Fibroblast of the aortic adventitia (primary cell): ENCODE data around the gene EPM2A. TPM values are rescaled to one million over a fixed set of nuclear protein-coding genes. Genes with fewer than 3 reads are reported as not detected.
"Not testable (repeated sequence)": the region's sequence is repeated elsewhere in the genome, so short reads cannot be mapped to it uniquely, and the experiment has no call there.

Source experiments
- DNase-seq: peaks from one replicate; pipeline ENCODE4 v3.0.0-alpha.2; 2010; ENCODE audit warnings: low read depth
- H3K4me3 ChIP-seq: 2 replicates; pipeline ENCODE4 v1.5.1; 2011; ENCODE audit warnings: low read depth, mild to moderate bottlenecking, control low read depth, low read length, moderate library complexity
- total RNA-seq: library from RNA; depleted of rRNA; stranded (reverse); fragments of >200 nt; gene quantifications from 2 replicates; pipeline ENCODE4 v1.2.3, GENCODE V29; 2012; ENCODE audit warnings: low replicate concordance
- TF ChIP-seq, protein P1 (sequence below): IDR thresholded peaks from 2 replicates; pipeline ENCODE4 v1.5.1; 2011; ENCODE audit warnings: mild to moderate bottlenecking, low read length, control low read depth, inconsistent platforms; ENCODE audit not compliant: insufficient read depth

The EPM2A gene
- total RNA-seq, 1 donor = 8.0 TPM

DNA sequence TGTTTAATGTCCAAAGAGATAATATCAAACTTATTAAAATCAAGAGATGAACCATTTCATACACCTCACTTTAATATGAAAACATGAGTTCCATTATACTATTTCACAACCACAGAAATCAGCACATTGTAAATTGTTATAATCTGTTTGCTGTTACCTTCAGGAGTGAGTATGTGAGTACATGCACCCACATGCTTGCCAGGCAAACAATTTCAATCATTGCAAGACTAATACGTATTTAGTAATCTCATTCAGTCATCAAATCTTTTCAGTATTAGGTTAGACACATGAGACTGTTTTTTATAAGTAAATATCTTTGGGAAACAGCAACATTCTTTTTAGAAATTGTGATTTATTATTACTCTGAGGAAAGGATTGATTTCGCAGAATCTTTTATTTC, 9.3 kb upstream of the EPM2A start:
- TF ChIP-seq, protein P1, sequence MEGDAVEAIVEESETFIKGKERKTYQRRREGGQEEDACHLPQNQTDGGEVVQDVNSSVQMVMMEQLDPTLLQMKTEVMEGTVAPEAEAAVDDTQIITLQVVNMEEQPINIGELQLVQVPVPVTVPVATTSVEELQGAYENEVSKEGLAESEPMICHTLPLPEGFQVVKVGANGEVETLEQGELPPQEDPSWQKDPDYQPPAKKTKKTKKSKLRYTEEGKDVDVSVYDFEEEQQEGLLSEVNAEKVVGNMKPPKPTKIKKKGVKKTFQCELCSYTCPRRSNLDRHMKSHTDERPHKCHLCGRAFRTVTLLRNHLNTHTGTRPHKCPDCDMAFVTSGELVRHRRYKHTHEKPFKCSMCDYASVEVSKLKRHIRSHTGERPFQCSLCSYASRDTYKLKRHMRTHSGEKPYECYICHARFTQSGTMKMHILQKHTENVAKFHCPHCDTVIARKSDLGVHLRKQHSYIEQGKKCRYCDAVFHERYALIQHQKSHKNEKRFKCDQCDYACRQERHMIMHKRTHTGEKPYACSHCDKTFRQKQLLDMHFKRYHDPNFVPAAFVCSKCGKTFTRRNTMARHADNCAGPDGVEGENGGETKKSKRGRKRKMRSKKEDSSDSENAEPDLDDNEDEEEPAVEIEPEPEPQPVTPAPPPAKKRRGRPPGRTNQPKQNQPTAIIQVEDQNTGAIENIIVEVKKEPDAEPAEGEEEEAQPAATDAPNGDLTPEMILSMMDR = no peak
- no peak overlapping the region for H3K4me3 ChIP-seq
- no peak for DNase-seq

DNA sequence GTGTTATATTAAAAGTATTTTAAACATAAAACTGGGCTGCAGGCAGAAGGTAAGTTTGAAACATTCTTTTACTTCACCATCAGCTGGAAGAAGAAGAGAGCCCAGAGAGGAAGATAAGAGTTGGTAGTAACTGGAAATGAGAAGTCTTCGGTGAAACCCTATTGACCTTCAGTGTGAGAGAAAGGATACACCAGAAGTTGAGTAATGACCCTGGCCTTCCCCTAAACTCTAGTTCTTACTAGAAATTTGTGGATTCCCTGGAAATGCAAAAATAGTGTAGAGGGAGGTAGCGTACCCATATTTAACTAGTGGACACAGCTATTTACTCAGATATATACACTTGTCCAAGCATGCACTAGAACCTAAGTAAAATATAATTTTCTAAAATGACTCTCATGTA, 8.0 kb upstream of the EPM2A start:
- TF ChIP-seq, protein P1 = no peak
- H3K4me3 ChIP-seq = no peak overlapping the region

DNA sequence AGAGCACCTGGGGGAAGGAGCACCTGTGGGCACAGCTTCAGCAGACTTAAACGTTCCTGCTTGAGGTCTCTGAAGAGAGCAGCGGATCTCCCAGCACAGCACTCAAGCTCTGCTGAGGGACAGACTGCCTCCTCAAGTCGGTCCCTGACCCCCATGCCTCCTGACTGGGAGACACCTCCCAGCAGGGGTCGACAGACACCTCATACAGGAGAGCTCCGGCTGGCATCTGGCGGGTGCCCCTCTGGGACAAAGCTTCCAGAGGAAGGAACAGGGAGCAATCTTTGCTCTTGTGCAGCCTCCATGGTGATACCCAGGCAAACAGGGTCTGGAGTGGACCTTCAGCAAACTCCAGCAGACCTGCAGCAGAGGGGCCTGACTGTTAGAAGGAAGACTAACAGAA, 7.2 kb upstream of the EPM2A start:
- not testable (repeated sequence) for H3K4me3 ChIP-seq, DNase-seq

More for the DNA sequence above, 8.0 kb upstream of the EPM2A start:
- DNase-seq = no peak

DNA sequence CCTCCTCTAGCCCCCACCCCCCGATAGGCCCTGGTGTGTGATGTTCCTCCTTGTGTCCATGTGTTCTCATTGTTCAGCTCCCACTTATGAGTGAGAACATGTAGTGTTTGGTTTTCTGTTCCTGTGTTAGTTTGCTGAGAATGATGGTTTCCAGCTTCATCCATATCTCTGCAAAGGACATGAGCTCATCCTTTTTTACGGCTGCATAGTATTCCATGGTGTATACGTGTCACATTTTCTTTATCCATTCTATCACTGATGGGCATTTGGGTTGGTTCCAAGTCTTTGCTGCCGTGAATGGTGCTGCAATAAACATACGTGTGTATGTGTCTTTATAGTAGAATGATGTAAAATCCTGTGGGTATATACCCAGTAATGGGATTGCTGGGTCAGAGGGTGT, 4.4 kb upstream of the EPM2A start:
- not testable (repeated sequence) for DNase-seq

DNA sequence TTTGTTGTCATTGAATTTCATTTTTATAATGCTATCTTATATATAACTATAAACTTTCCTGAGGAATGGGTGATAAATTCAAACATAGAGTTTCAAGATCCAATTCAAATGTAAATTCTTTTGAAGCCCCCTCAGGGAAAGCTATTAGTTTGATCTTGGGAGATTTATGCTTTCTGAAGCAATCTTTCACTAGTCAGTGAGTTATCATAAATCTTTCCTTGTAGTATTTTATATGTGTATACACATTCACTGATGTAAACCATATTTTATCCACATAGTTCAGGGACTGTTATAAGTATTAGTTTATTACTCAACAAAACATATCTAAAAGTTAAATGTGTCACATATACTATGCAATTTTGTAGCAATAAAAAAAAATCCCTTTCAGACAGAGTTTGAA, 2.9 kb upstream of the EPM2A start:
- no peak for DNase-seq
- H3K4me3 ChIP-seq = no peak overlapping the region
- TF ChIP-seq, protein P1 = no peak

More for the DNA sequence above, 4.4 kb upstream of the EPM2A start:
- H3K4me3 ChIP-seq = not testable (repeated sequence)

DNA sequence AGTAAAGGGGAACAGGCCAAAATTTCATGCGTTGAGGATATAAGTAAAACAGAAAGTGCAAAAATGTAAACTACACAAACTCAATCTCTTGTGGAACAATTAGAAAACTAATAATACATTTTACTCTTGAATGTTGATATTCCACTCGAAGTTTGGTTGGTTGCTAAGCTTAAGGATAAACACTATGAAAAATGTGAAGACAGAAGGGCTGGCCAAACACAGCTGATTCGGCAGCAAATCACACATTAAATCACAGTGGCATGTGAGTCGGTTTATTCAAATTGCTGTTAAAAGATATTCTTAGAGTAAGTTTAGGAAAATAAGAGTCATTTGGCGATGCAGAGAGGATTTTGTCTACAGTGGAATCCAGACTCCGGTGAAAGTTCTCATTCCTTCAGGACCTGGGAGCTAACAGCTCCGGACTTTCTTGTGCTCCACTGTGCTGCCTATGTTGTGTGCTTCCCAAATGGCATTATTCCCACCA, 1.4 kb upstream of the EPM2A start:
- no peak overlapping the region for H3K4me3 ChIP-seq
- TF ChIP-seq, protein P1 = no peak

DNA sequence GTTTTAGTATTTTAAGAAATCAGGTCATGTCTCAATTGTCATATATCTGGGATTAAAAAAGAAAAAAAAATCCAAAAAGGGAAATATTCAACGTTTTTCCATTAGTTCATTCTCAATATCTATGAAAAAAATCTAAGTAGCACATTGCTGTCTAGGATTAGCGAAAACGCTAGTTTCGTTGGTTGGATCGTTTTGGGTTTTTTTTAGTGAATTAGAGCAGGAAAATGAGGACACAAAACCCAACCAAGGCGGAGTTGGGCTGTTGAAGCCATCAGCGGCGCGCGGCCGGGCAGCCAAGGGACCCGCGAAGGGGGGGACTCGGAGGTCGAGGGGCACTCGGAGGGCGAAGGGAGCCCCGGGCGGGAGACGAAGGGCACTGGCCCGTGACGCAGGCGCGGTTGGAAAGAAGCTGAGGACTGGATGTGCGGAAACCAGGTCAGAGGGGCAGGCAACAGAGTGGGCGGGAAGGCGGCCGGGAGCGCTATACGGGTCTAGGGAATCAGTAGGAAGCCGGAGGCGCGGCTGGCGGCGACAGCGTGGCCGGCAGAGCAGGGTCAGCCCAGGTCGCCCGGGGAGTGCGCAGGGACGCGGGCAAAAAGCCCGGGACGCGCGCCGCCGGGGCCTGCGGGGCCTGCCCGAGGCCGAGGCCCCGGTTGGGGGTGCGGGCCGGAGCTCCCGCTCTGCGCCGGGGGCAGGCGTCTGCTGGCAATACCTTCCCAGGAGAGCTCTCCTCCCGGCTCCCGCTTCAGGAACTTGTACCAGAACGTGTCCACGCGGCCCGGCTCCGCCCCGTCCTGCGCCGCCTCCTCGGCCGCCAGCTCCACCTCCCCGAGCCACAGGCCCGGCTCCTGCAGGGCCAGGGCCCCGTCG, 599 bp downstream of the EPM2A start:
- TF ChIP-seq, protein P1 = no peak
- H3K4me3 ChIP-seq = peak overlapping the region; percentile 73
- DNase-seq = peak; percentile 80

More for the DNA sequence above, 1.4 kb upstream of the EPM2A start:
- DNase-seq = peak; percentile 66

DNA sequence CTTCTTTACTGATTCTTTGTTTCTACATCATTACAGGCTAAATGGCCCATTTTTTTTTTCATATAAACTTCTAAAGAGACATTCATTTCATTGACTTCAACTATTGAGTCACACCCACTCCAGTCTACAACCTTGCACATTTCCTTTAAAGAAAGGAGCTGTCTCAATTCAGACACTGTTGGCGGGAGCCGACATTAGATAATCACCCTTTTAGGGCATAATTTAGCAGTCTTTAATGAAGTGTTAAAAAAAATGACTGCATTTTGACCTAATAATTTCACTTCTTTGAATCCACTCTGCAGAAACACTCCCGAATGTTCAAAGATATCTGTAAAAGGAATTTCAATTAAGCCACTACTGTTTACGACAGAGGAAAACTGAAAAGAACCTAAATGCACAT, 1.5 kb downstream of the EPM2A start:
- TF ChIP-seq, protein P1 = no peak
- H3K4me3 ChIP-seq = peak overlapping the region; percentile 73
- no peak for DNase-seq
